EL (cell line): ENCODE data around the gene ATOX1.
A peak's percentile ranks its signal among the peaks of the same experiment; 100 is the strongest.
"Not testable (repeated sequence)": the region's sequence is repeated elsewhere in the genome, so short reads cannot be mapped to it uniquely, and the experiment has no call there.

Source experiments
- DNase-seq: peaks from one replicate; pipeline ENCODE4 v3.0.0-alpha.2; 2016

Gene ATOX1

GRCh38 chr5:151758430-151759241, at the start of gene ATOX1:
TSS of gene ATOX1 (minus strand) at chr5:151758631. CDS start at chr5:151758551, 80 bp downstream.
- DNase-seq = peak; percentile 93

- peak; percentile 48 for DNase-seq
These were observed 47.2 kb upstream of the ATOX1 start for GRCh38 chr5:151805414-151806223.

GRCh38 chr5:151800532-151800931, 42.1 kb upstream of the ATOX1 start:
- DNase-seq = no peak

GRCh38 chr5:151799407-151799806, 41.0 kb upstream of the ATOX1 start:
- peak; percentile 56 for DNase-seq

GRCh38 chr5:151798674-151799073, 40.2 kb upstream of the ATOX1 start:
- DNase-seq = no peak

GRCh38 chr5:151795426-151795825, 37.0 kb upstream of the ATOX1 start:
- DNase-seq = no peak

GRCh38 chr5:151793358-151793757, 34.9 kb upstream of the ATOX1 start:
- no peak for DNase-seq

GRCh38 chr5:151787817-151788216, 29.4 kb upstream of the ATOX1 start:
- DNase-seq = no peak

- no peak for DNase-seq
These were observed 28.0 kb upstream of the ATOX1 start for GRCh38 chr5:151786468-151786867.

- no peak for DNase-seq
These were observed 25.7 kb upstream of the ATOX1 start for GRCh38 chr5:151784141-151784540.

GRCh38 chr5:151783664-151784063, 25.2 kb upstream of the ATOX1 start:
- not testable (repeated sequence) for DNase-seq

- no peak for DNase-seq
These were observed 22.8 kb upstream of the ATOX1 start for GRCh38 chr5:151781201-151781600.

GRCh38 chr5:151780348-151780747, 21.9 kb upstream of the ATOX1 start:
- DNase-seq = no peak

- DNase-seq = no peak
These were observed 21.2 kb upstream of the ATOX1 start for GRCh38 chr5:151779531-151780125.

- DNase-seq = no peak
These were observed 16.7 kb upstream of the ATOX1 start for GRCh38 chr5:151775025-151775606.

GRCh38 chr5:151773951-151774350, 15.5 kb upstream of the ATOX1 start:
- DNase-seq = no peak

GRCh38 chr5:151772846-151773561, 14.6 kb upstream of the ATOX1 start:
- DNase-seq = peak; percentile 57

GRCh38 chr5:151772029-151772845, 13.8 kb upstream of the ATOX1 start:
- DNase-seq = peak; percentile 45

GRCh38 chr5:151771259-151772028, 13.0 kb upstream of the ATOX1 start, which contains the start of gene G3BP1:
TSS of gene G3BP1 (plus strand) at chr5:151771954. CDS start at chr5:151786621, 14,667 bp downstream.
- DNase-seq = peak; percentile 100
